ENCODE results near the gene PBXIP1.

Gene PBXIP1

GRCh38 chr1:154967331-154967950 is 11.5 kb upstream of the PBXIP1 start:
- Histone ChIP-seq H3K27ac (no peak overlapping the region), H3K4me1 (ENCODE audit: control insufficient read depth in 1 of 2, insufficient read depth in 1 of 2, low read depth in 1 of 2, low read length in 1 of 2) (peaks cover 23 to 28% of the 10 kb centered on the region in 2 experiments), H3K4me3 (ENCODE audit: low read depth in 1 of 2, low read length in 1 of 2) (no peak overlapping the region), H3K27me3 (no peaks in the 10 kb centered on the region), H3K9me3 (no peaks in the 10 kb centered on the region), H3K36me3 (peaks cover 66% of the 10 kb centered on the region)
- TF ChIP-seq CTCF (IDR thresholded peaks at IDR 0.05), result no peak

GRCh38 chr1:154966111-154966510 is 10.2 kb upstream of the PBXIP1 start:
- no peak for TF ChIP-seq CTCF (IDR thresholded peaks at IDR 0.05)
- H3K27me3 ChIP-seq, result no peaks in the 10 kb centered on the region
- peaks cover 66% of the 10 kb centered on the region for H3K36me3 ChIP-seq
- H3K27ac ChIP-seq, result no peak overlapping the region
- no peak overlapping the region for H3K4me3 ChIP-seq (ENCODE audit: low read depth in 1 of 2, low read length in 1 of 2)
- H3K9me3 ChIP-seq, result no peaks in the 10 kb centered on the region
- H3K4me1 ChIP-seq (ENCODE audit: control insufficient read depth in 1 of 2, insufficient read depth in 1 of 2, low read depth in 1 of 2, low read length in 1 of 2), result peaks cover 20 to 27% of the 10 kb centered on the region in 2 experiments

GRCh38 chr1:154964359-154964758 is 8.5 kb upstream of the PBXIP1 start:
- peak overlapping the region; percentile 36 for H3K27ac ChIP-seq
- H3K4me1 ChIP-seq (ENCODE audit: control insufficient read depth in 1 of 2, insufficient read depth in 1 of 2, low read depth in 1 of 2, low read length in 1 of 2), result peaks cover 21 to 27% of the 10 kb centered on the region in 2 experiments
- no peak for TF ChIP-seq CTCF (IDR thresholded peaks at IDR 0.05)
- H3K9me3 ChIP-seq, result no peaks in the 10 kb centered on the region
- H3K27me3 ChIP-seq, result no peaks in the 10 kb centered on the region
- peaks cover 66% of the 10 kb centered on the region for H3K36me3 ChIP-seq
- no peak overlapping the region for H3K4me3 ChIP-seq (ENCODE audit: low read depth in 1 of 2, low read length in 1 of 2)

- Histone ChIP-seq H3K9me3 (no peaks in the 10 kb centered on the region), H3K27me3 (no peaks in the 10 kb centered on the region), H3K4me3 (ENCODE audit: low read depth in 1 of 2, low read length in 1 of 2) (no peak overlapping the region), H3K4me1 (ENCODE audit: control insufficient read depth in 1 of 2, insufficient read depth in 1 of 2, low read depth in 1 of 2, low read length in 1 of 2) (peaks cover 21 to 27% of the 10 kb centered on the region in 2 experiments), H3K27ac (peak overlapping the region; percentile 13), H3K36me3 (peaks cover 67% of the 10 kb centered on the region)
- TF ChIP-seq CTCF (IDR thresholded peaks at IDR 0.05), result no peak
These were observed 7.7 kb upstream of the PBXIP1 start for GRCh38 chr1:154963643-154964042.

- Histone ChIP-seq H3K36me3 (peaks cover 63% of the 10 kb centered on the region), H3K27me3 (no peaks in the 10 kb centered on the region), H3K4me3 (ENCODE audit: low read depth in 1 of 2, low read length in 1 of 2) (no peak overlapping the region), H3K9me3 (no peaks in the 10 kb centered on the region), H3K4me1 (ENCODE audit: control insufficient read depth in 1 of 2, insufficient read depth in 1 of 2, low read depth in 1 of 2, low read length in 1 of 2) (peaks cover 21 to 27% of the 10 kb centered on the region in 2 experiments), H3K27ac (peak overlapping the region; percentile 98)
- no peak for TF ChIP-seq CTCF (IDR thresholded peaks at IDR 0.05)
These were observed 7.0 kb upstream of the PBXIP1 start for GRCh38 chr1:154962795-154963330.
